ENCODE results near the gene C2orf66. TPM values are rescaled to one million over a fixed set of nuclear protein-coding genes. Genes with fewer than 3 reads are reported as not detected.

C2orf66 gene
- total and polyA plus RNA-seq, 2 donors from 2014 or later: not detected

DNA sequence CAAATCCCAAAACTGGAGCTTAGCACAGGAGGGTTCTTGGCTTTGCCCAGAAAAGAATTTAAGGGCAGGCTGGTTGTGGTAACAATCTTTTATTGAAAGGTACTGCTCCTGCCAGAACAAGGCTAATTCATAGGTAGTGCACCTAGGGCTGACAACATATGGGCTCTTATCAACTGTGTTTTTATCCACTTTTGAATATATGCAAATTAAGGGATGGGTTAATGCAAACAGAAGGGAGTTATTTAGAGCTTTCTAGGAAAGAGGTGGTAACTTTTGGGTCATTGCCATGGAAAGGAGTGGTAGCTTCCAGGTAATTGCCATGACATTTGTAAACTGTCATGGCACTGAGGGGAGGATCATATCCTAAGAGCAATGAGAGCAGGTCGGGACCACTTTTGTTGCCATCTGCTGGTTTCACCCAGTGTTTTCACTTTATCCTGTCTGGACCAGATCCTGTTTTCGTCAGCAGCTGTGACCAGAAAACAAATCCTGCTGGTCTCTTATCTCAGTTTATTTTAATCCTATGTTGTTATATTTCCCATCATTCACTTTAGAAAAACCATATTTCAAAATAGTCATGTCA lies 981 bp downstream of the C2orf66 start:
- Histone ChIP-seq H3K9ac (ENCODE audit: low read length in 3 of 3) (no peak overlapping the region), H3K27ac (ENCODE audit: low read depth in 2 of 2, low read length in 2 of 2) (no peak overlapping the region), H3K4me3 (ENCODE audit: low read length in 3 of 3) (no peak overlapping the region), H3K36me3 (ENCODE audit: control insufficient read depth in 2 of 3, insufficient read depth in 3 of 3, low read length in 3 of 3) (no peaks in the 10 kb centered on the region), H3K4me1 (ENCODE audit: control insufficient read depth in 2 of 3, insufficient read depth in 2 of 3, low read depth in 1 of 3, low read length in 3 of 3) (no peaks in the 10 kb centered on the region), H3K9me3 (ENCODE audit: control insufficient read depth in 2 of 3, insufficient read depth in 1 of 3, low read length in 3 of 3) (no peaks in the 10 kb centered on the region), H3K27me3 (ENCODE audit: control insufficient read depth, insufficient read depth, low read length) (no peaks in the 10 kb centered on the region)
- FAIRE-seq (no peak), DNase-seq (peak in 1 of 5 donors; percentile 9)
- TF ChIP-seq, protein P1, sequence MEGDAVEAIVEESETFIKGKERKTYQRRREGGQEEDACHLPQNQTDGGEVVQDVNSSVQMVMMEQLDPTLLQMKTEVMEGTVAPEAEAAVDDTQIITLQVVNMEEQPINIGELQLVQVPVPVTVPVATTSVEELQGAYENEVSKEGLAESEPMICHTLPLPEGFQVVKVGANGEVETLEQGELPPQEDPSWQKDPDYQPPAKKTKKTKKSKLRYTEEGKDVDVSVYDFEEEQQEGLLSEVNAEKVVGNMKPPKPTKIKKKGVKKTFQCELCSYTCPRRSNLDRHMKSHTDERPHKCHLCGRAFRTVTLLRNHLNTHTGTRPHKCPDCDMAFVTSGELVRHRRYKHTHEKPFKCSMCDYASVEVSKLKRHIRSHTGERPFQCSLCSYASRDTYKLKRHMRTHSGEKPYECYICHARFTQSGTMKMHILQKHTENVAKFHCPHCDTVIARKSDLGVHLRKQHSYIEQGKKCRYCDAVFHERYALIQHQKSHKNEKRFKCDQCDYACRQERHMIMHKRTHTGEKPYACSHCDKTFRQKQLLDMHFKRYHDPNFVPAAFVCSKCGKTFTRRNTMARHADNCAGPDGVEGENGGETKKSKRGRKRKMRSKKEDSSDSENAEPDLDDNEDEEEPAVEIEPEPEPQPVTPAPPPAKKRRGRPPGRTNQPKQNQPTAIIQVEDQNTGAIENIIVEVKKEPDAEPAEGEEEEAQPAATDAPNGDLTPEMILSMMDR (IDR thresholded peaks at IDR 0.05; ENCODE audit: borderline replicate concordance, extremely low read depth, insufficient read depth): no peak
- intact Hi-C loops (cut with DNase I): no loop called here

- Histone ChIP-seq H3K4me3 (ENCODE audit: low read length in 3 of 3) (no peak overlapping the region), H3K9ac (ENCODE audit: low read length in 3 of 3) (no peak overlapping the region), H3K9me3 (ENCODE audit: control insufficient read depth in 2 of 3, insufficient read depth in 1 of 3, low read length in 3 of 3) (no peaks in the 10 kb centered on the region), H3K27ac (ENCODE audit: low read depth in 2 of 2, low read length in 2 of 2) (no peak overlapping the region), H3K27me3 (ENCODE audit: control insufficient read depth, insufficient read depth, low read length) (no peaks in the 10 kb centered on the region), H3K36me3 (ENCODE audit: control insufficient read depth in 2 of 3, insufficient read depth in 3 of 3, low read length in 3 of 3) (no peaks in the 10 kb centered on the region), H3K4me1 (ENCODE audit: control insufficient read depth in 2 of 3, insufficient read depth in 2 of 3, low read depth in 1 of 3, low read length in 3 of 3) (no peaks in the 10 kb centered on the region)
- FAIRE-seq: no peak
- TF ChIP-seq, protein P1 (IDR thresholded peaks at IDR 0.05; ENCODE audit: borderline replicate concordance, extremely low read depth, insufficient read depth): no peak
- intact Hi-C loops (cut with DNase I): no loop called here
- no peak for DNase-seq
Observed at GRCh38 chr2:196804381-196804780, 4.8 kb downstream of the C2orf66 start.

- Histone ChIP-seq H3K36me3 (ENCODE audit: control insufficient read depth in 2 of 3, insufficient read depth in 3 of 3, low read length in 3 of 3) (peaks cover 0 to 3% (median 0%) of the 10 kb centered on the region in 3 donors), H3K9ac (ENCODE audit: low read length in 3 of 3) (no peak overlapping the region), H3K4me1 (ENCODE audit: control insufficient read depth in 2 of 3, insufficient read depth in 2 of 3, low read depth in 1 of 3, low read length in 3 of 3) (peaks cover 0 to 5% (median 0%) of the 10 kb centered on the region in 3 donors), H3K9me3 (ENCODE audit: control insufficient read depth in 2 of 3, insufficient read depth in 1 of 3, low read length in 3 of 3) (no peaks in the 10 kb centered on the region), H3K27me3 (ENCODE audit: control insufficient read depth, insufficient read depth, low read length) (no peaks in the 10 kb centered on the region), H3K27ac (ENCODE audit: low read depth in 2 of 2, low read length in 2 of 2) (no peak overlapping the region), H3K4me3 (ENCODE audit: low read length in 3 of 3) (no peak overlapping the region)
- DNase-seq: no peak
- no peak for FAIRE-seq
- intact Hi-C loops (cut with DNase I): no loop called here
- TF ChIP-seq, protein P1 (IDR thresholded peaks at IDR 0.05; ENCODE audit: borderline replicate concordance, extremely low read depth, insufficient read depth): no peak
Observed at GRCh38 chr2:196802401-196802800, 6.8 kb downstream of the C2orf66 start.
